Activated CD4-positive, alpha-beta T cell treated with anti-CD3 and anti-CD28 coated beads, Interleukin-2, amount 10 ng/mL, durations not matched to agents 7 days and 5 days (primary cell): Measurements from ENCODE around the gene ST6GALNAC2. TPM values are rescaled to one million over a fixed set of nuclear protein-coding genes. Genes with fewer than 3 reads are reported as not detected.

Source experiments
- CTCF ChIA-PET: fragments of 350-600 bp; sonication (Branson Sonifier 250); formaldehyde crosslinking; loops from one replicate; lab custom pipeline; 2021; ENCODE audit warnings: antibody characterized with exemption; lab: Charles Lee
- POLR2A ChIA-PET: fragments of 350-600 bp; sonication (Branson Sonifier 250); formaldehyde crosslinking; loops from one replicate; lab custom pipeline; 2021; ENCODE audit warnings: antibody characterized with exemption; lab: Charles Lee
- DNase-seq: peaks from one replicate; pipeline ENCODE4 v3.0.0-alpha.2; 2020
- H3K27ac Mint-ChIP-seq: one replicate; pipeline ENCODE4 v1.8.0; 2021; ENCODE audit warnings: mild to moderate bottlenecking, moderate library complexity, mixed read lengths
- H3K27me3 Mint-ChIP-seq: one replicate; pipeline ENCODE4 v1.8.0; 2021; ENCODE audit warnings: mixed read lengths
- H3K36me3 Mint-ChIP-seq: one replicate; pipeline ENCODE4 v1.8.0; 2021; ENCODE audit warnings: low read depth, mixed read lengths
- H3K4me1 Mint-ChIP-seq: one replicate; pipeline ENCODE4 v1.8.0; 2021; ENCODE audit warnings: mixed read lengths
- H3K4me3 Mint-ChIP-seq: one replicate; pipeline ENCODE4 v1.8.0; 2021; ENCODE audit warnings: mild to moderate bottlenecking, moderate library complexity, mixed read lengths
- H3K9me3 Mint-ChIP-seq: one replicate; pipeline ENCODE4 v1.8.0; 2021; ENCODE audit warnings: mixed read lengths
- total RNA-seq, 2 experiments: library from RNA; stranded (reverse); gene quantifications; one replicate each; pipeline ENCODE4 v1.2.3, GENCODE V29; 2021

The ST6GALNAC2 gene
- total RNA-seq, 2 experiments from 2014 or later, result not detected

GRCh38 chr17:76547642-76548202 lies 37.9 kb downstream of the ST6GALNAC2 start:
- ChIA-PET POLR2A (no interaction called here), CTCF (interaction anchor here (2.0 to 3.3 kb wide), 2 partner anchors 10 to 25 kb away, joined by 7 to 19 read pairs; no protein-coding TSS in a partner anchor)
- no peaks in the 10 kb centered on the region for H3K36me3 Mint-ChIP-seq
- peaks cover 12% of the 10 kb centered on the region for H3K4me1 Mint-ChIP-seq
- H3K9me3 Mint-ChIP-seq, result no peaks in the 10 kb centered on the region
- H3K27ac Mint-ChIP-seq, result no peak overlapping the region
- peaks cover 11% of the 10 kb centered on the region for H3K27me3 Mint-ChIP-seq
- no peak overlapping the region for H3K4me3 Mint-ChIP-seq
- DNase-seq, result no peak

DNA sequence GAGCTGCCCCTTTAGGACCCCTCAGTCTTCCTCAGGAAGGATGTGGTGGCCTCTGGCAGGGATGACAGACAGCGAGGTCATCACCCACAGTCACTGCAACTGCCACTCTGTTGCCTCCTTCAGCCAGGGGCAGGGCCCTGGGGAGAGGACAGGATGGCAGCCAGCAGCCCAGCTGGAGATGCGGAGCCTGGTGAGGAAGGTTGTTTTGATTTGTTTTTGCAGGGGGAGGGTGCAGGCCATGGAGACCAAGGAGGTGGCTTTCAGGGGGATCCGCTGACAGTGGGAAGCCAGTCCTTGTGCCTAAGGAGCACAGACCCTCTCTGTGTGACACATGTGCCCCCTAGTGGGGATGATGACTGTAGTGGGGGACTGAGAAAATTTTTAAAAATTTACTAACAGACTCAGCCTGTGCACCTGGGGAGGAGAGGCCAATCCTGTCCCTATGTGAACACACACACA lies 38.4 kb downstream of the ST6GALNAC2 start:
- ChIA-PET POLR2A (no interaction called here), CTCF (interaction anchor here (1.4 to 3.3 kb wide), 3 partner anchors 11 to 162 kb away, joined by 4 to 19 read pairs (median 7); no protein-coding TSS in a partner anchor)
- no peak overlapping the region for H3K27ac Mint-ChIP-seq
- no peaks in the 10 kb centered on the region for H3K9me3 Mint-ChIP-seq
- peaks cover 12% of the 10 kb centered on the region for H3K4me1 Mint-ChIP-seq
- H3K36me3 Mint-ChIP-seq, result no peaks in the 10 kb centered on the region
- peak; percentile 79 for DNase-seq
- H3K4me3 Mint-ChIP-seq, result no peak overlapping the region
- peaks cover 14% of the 10 kb centered on the region for H3K27me3 Mint-ChIP-seq

GRCh38 chr17:76546556-76547182 lies 39.0 kb downstream of the ST6GALNAC2 start:
- Mint-ChIP-seq H3K9me3 (no peaks in the 10 kb centered on the region), H3K4me3 (no peak overlapping the region), H3K36me3 (no peaks in the 10 kb centered on the region), H3K27ac (no peak overlapping the region), H3K27me3 (peaks cover 19% of the 10 kb centered on the region), H3K4me1 (peaks cover 10% of the 10 kb centered on the region)
- no peak for DNase-seq
- POLR2A ChIA-PET, result interaction anchor here (1.1 kb wide), 1 partner anchor 9 kb away, joined by 3 read pairs; no protein-coding TSS in a partner anchor
- CTCF ChIA-PET, result interaction anchor here (1.1 to 3.3 kb wide), 4 partner anchors 11 to 161 kb away, joined by 3 to 19 read pairs (median 6); no protein-coding TSS in a partner anchor

GRCh38 chr17:76545918-76546555 lies 39.6 kb downstream of the ST6GALNAC2 start:
- Mint-ChIP-seq H3K27me3 (peaks cover 21% of the 10 kb centered on the region), H3K9me3 (no peaks in the 10 kb centered on the region), H3K4me3 (no peak overlapping the region), H3K4me1 (peaks cover 7% of the 10 kb centered on the region), H3K36me3 (no peaks in the 10 kb centered on the region), H3K27ac (no peak overlapping the region)
- no peak for DNase-seq
- CTCF ChIA-PET, result interaction anchor here (0.9 to 3.3 kb wide), 6 partner anchors 12 to 161 kb away, joined by 3 to 19 read pairs (median 6); no protein-coding TSS in a partner anchor
- POLR2A ChIA-PET, result interaction anchor here (1.1 kb wide), 1 partner anchor 10 kb away, joined by 3 read pairs; no protein-coding TSS in a partner anchor

GRCh38 chr17:76544546-76545365 lies 40.9 kb downstream of the ST6GALNAC2 start:
- CTCF ChIA-PET, result interaction anchor here (1.0 to 3.3 kb wide), 4 partner anchors 13 to 76 kb away, joined by 4 to 19 read pairs (median 7); no protein-coding TSS in a partner anchor
- H3K36me3 Mint-ChIP-seq, result no peaks in the 10 kb centered on the region
- POLR2A ChIA-PET, result no interaction called here
- no peak for DNase-seq
- H3K4me3 Mint-ChIP-seq, result no peak overlapping the region
- H3K9me3 Mint-ChIP-seq, result no peaks in the 10 kb centered on the region
- H3K4me1 Mint-ChIP-seq, result peaks cover 7% of the 10 kb centered on the region
- H3K27ac Mint-ChIP-seq, result no peak overlapping the region
- peaks cover 29% of the 10 kb centered on the region for H3K27me3 Mint-ChIP-seq

DNA sequence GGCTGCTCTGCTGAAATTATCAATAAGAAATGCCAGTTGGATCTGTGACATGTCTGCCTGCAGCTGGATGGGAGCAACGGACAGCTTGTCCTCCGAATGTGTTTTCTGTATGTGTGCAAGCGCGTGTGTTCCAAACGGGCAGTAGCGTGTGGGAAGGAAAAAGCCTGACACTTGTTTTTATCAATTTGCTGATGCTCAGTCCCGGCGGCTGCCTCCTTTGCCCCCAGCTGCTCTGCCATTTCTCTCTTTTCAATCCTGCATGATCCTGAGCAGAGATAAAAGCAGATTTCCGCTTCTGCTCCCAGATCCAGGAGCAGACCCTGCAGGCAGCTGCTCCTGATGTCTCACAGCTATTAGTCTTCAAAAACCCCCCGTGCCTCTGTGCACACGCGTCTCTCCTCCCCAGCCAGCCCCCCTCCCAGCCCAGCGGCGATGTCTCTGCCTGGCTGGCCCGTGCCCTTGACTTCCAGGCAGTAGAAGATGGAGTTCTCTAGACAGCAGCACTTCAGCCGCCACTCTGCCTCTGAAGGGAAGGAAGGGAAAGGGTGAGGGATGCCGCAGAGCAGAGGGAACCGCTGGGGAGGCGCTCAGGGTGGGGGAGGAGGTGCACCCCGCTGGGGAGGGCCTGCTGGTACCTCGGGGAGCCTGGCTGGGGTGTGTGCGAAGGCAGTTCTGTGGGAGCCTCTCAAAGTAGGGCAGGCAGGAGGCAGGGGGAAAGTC lies 41.7 kb downstream of the ST6GALNAC2 start:
- Mint-ChIP-seq H3K9me3 (no peaks in the 10 kb centered on the region), H3K4me1 (peaks cover 7% of the 10 kb centered on the region), H3K4me3 (no peak overlapping the region), H3K36me3 (no peaks in the 10 kb centered on the region), H3K27ac (no peak overlapping the region), H3K27me3 (peaks cover 37% of the 10 kb centered on the region)
- CTCF ChIA-PET, result interaction anchor here (0.8 to 3.3 kb wide), 3 partner anchors 8 to 21 kb away, joined by 4 to 19 read pairs (median 5); no protein-coding TSS in a partner anchor
- POLR2A ChIA-PET, result no interaction called here
- no peak for DNase-seq

DNA sequence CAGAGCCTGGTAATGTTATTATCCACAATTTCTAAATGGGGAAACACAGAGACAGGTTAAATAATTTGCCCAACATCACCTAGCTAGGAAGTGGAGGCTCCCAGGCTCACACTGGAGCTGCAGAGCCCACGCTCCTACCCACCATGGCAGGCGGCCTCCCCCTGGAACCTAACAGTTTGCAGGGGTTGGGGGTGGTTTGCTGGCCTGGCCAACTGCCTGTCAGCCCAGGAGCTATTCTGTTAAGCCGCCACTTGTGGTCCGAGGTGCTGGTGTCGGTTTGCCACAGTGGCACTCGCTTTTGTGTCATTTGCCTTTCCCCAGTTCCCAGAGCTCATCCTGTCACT lies 42.2 kb downstream of the ST6GALNAC2 start:
- H3K4me3 Mint-ChIP-seq, result no peak overlapping the region
- CTCF ChIA-PET, result interaction anchor here (0.8 to 1.4 kb wide), 3 partner anchors 8 to 20 kb away, joined by 4 to 5 read pairs (median 4); no protein-coding TSS in a partner anchor
- peaks cover 42% of the 10 kb centered on the region for H3K27me3 Mint-ChIP-seq
- peaks cover 10% of the 10 kb centered on the region for H3K4me1 Mint-ChIP-seq
- no peak overlapping the region for H3K27ac Mint-ChIP-seq
- POLR2A ChIA-PET, result no interaction called here
- DNase-seq, result no peak
- no peaks in the 10 kb centered on the region for H3K36me3 Mint-ChIP-seq
- no peaks in the 10 kb centered on the region for H3K9me3 Mint-ChIP-seq

DNA sequence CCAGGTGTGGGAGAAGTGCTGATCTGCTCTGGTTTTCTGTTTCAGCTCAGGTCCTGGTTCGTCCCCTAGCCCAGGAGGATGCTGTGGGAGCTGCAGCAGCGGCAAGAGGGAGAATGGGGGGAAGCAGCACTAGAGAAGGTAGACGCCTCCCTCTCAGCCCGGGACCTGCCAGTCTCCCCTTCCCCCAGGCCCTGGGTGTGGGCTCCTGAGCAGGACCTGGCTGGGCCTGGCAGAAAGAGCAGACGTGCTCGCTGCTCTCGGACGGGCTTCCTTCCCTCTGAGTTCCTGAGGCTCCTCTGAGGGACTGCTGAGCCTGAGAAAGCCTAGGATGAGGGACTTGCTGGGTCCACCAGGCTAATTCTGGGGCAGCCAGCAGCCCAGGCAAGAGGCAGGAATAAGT lies 42.7 kb downstream of the ST6GALNAC2 start:
- no peaks in the 10 kb centered on the region for H3K36me3 Mint-ChIP-seq
- no peak for DNase-seq
- no peak overlapping the region for H3K4me3 Mint-ChIP-seq
- CTCF ChIA-PET, result interaction anchor here (0.8 to 1.4 kb wide), 2 partner anchors 9 to 15 kb away, joined by 4 read pairs; no protein-coding TSS in a partner anchor
- no peaks in the 10 kb centered on the region for H3K9me3 Mint-ChIP-seq
- H3K4me1 Mint-ChIP-seq, result peaks cover 10% of the 10 kb centered on the region
- H3K27ac Mint-ChIP-seq, result no peak overlapping the region
- POLR2A ChIA-PET, result no interaction called here
- peaks cover 44% of the 10 kb centered on the region for H3K27me3 Mint-ChIP-seq

GRCh38 chr17:76542566-76542971 lies 43.1 kb downstream of the ST6GALNAC2 start:
- Mint-ChIP-seq H3K4me1 (peaks cover 10% of the 10 kb centered on the region), H3K4me3 (no peak overlapping the region), H3K36me3 (no peaks in the 10 kb centered on the region), H3K27me3 (peaks cover 46% of the 10 kb centered on the region), H3K27ac (no peak overlapping the region), H3K9me3 (no peaks in the 10 kb centered on the region)
- CTCF ChIA-PET, result interaction anchor here (1.4 kb wide), 1 partner anchor 14 kb away, joined by 4 read pairs; no protein-coding TSS in a partner anchor
- POLR2A ChIA-PET, result no interaction called here
- DNase-seq, result no peak

DNA sequence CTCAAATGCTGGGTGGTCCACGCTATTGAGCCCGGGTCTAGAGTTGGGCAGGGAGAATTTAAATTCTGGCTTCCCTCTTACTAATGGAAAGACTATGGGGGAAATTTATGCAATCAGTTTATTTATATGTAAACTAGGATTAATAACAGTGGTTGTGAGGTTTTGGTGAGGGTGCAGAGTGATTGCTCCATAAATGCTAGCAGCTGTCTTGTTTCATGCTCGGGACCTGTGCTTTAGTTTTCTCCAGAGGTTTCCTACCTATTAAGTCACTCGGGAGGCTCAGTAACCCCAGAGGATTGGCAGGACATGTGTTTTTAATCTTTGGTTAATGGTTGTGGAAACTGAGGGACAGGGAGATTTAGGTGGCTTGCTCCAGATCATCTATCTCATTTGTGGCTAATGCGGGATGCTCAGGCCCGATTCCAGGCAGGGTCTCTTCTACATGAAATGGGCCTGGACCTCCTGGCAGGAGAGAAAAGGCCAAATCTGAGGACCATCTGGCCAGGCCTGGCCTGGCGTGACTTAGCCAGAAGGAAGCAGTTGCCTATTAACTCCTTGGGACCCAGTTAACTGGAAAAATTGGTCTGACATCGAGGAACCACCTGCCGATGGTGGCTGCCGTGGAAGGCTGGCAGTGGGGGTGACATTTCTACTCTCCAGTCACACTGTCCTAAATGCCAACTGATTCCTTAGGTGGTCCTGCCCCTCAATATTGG lies 43.8 kb downstream of the ST6GALNAC2 start:
- Mint-ChIP-seq H3K4me1 (peaks cover 10% of the 10 kb centered on the region), H3K27me3 (peaks cover 48% of the 10 kb centered on the region), H3K27ac (no peak overlapping the region), H3K36me3 (no peaks in the 10 kb centered on the region), H3K4me3 (no peak overlapping the region), H3K9me3 (no peaks in the 10 kb centered on the region)
- DNase-seq, result no peak
- POLR2A ChIA-PET, result no interaction called here
- CTCF ChIA-PET, result interaction anchor here (1.4 kb wide), 1 partner anchor 14 kb away, joined by 4 read pairs; no protein-coding TSS in a partner anchor
